ENCODE results near the gene TNFAIP2. TPM values are rescaled to one million over a fixed set of nuclear protein-coding genes. Genes with fewer than 3 reads are reported as not detected.

The TNFAIP2 gene
- total and polyA plus RNA-seq, 3 donors from 2014 or later, result 44.9 to 92.8 (median 51.8) TPM

- WGBS, 2 donors, result 57 to 76% methylated on average over 12 to 23 of the region's 23 CpGs
- Histone ChIP-seq H3K4me1 (peaks cover 7% of the 10 kb centered on the region), H3K27ac (peak within 1 kb of the TSS; percentile 60 to 77), H3K4me3 (no peak within 1 kb of the TSS), H3K9me3 (no peaks in the 10 kb centered on the region), H3K36me3 (ENCODE audit: low read depth, missing control alignments) (no peaks in the 10 kb centered on the region), H3K27me3 (no peaks in the 10 kb centered on the region)
- DNase-seq, result no peak
- TF ChIP-seq POLR2A (IDR thresholded peaks at IDR 0.05) (no peak), CTCF (IDR thresholded peaks at IDR 0.05) (no peak)
- intact Hi-C loops (cut with DNase I; ENCODE audit: low total_unique reads), result no loop called here
These were observed 28.7 kb upstream of the TNFAIP2 start, which contains the start of gene EXOC3L4 for GRCh38 chr14:103094406-103095209. EXOC3L4 (plus strand) TSS chr14:103094725; CDS start chr14:103100220, 5,495 bp downstream.

GRCh38 chr14:103095210-103095778 lies 28.0 kb upstream of the TNFAIP2 start:
- Histone ChIP-seq H3K4me3 (no peak overlapping the region), H3K27ac (no peak overlapping the region), H3K4me1 (peaks cover 12% of the 10 kb centered on the region), H3K27me3 (no peaks in the 10 kb centered on the region), H3K9me3 (no peaks in the 10 kb centered on the region), H3K36me3 (ENCODE audit: low read depth, missing control alignments) (no peaks in the 10 kb centered on the region)
- DNase-seq, result no peak
- WGBS, 2 donors, result 92 to 94% methylated on average over 11 of the region's 11 CpGs
- TF ChIP-seq POLR2A (IDR thresholded peaks at IDR 0.05), result no peak
- no peak for TF ChIP-seq CTCF (IDR thresholded peaks at IDR 0.05)
- intact Hi-C loops (cut with DNase I; ENCODE audit: low total_unique reads), result no loop called here

- H3K27me3 ChIP-seq, result no peaks in the 10 kb centered on the region
- 89 to 95% methylated on average over 4 of the region's 4 CpGs for WGBS, 2 donors
- H3K4me3 ChIP-seq, result no peak overlapping the region
- H3K27ac ChIP-seq, result no peak overlapping the region
- DNase-seq, result no peak
- no peaks in the 10 kb centered on the region for H3K36me3 ChIP-seq (ENCODE audit: low read depth, missing control alignments)
- intact Hi-C loops (cut with DNase I; ENCODE audit: low total_unique reads), result no loop called here
- H3K9me3 ChIP-seq, result no peaks in the 10 kb centered on the region
- H3K4me1 ChIP-seq, result peaks cover 14% of the 10 kb centered on the region
- TF ChIP-seq CTCF (IDR thresholded peaks at IDR 0.05), result no peak
- no peak for TF ChIP-seq POLR2A (IDR thresholded peaks at IDR 0.05)
These were observed 26.9 kb upstream of the TNFAIP2 start for GRCh38 chr14:103096387-103096786.

- Histone ChIP-seq H3K9me3 (no peaks in the 10 kb centered on the region), H3K27ac (no peak overlapping the region), H3K4me3 (no peak overlapping the region), H3K4me1 (peaks cover 14% of the 10 kb centered on the region), H3K36me3 (ENCODE audit: low read depth, missing control alignments) (no peaks in the 10 kb centered on the region), H3K27me3 (no peaks in the 10 kb centered on the region)
- no peak for TF ChIP-seq CTCF (IDR thresholded peaks at IDR 0.05)
- no peak for TF ChIP-seq POLR2A (IDR thresholded peaks at IDR 0.05)
- DNase-seq, result no peak
- 82 to 88% methylated on average over 25 to 26 of the region's 26 CpGs for WGBS, 2 donors
- intact Hi-C loops (cut with DNase I; ENCODE audit: low total_unique reads), result no loop called here
These were observed 25.8 kb upstream of the TNFAIP2 start for GRCh38 chr14:103097244-103097993.

All from testis (tissue), 3 donors.